H4 (cell line): ENCODE measurements around the gene SHC1. TPM values are rescaled to one million over a fixed set of nuclear protein-coding genes. Genes with fewer than 3 reads are reported as not detected.

Experiments used
- DNase-seq: peaks from one replicate; pipeline ENCODE4 v3.0.0-alpha.2; 2015; ENCODE audit warnings: low spot score
- total RNA-seq: library from RNA; depleted of rRNA; stranded (reverse); fragments of >200 nt; shearing (Covaris generic); gene quantifications from 2 replicates; pipeline ENCODE4 v1.2.3, GENCODE V29; 2014

The SHC1 gene
- total RNA-seq, 1 experiment from 2014 or later, result 163 TPM

- no peak for DNase-seq
Observed at GRCh38 chr1:154956544-154956941, 14.0 kb downstream of the SHC1 start.

DNA sequence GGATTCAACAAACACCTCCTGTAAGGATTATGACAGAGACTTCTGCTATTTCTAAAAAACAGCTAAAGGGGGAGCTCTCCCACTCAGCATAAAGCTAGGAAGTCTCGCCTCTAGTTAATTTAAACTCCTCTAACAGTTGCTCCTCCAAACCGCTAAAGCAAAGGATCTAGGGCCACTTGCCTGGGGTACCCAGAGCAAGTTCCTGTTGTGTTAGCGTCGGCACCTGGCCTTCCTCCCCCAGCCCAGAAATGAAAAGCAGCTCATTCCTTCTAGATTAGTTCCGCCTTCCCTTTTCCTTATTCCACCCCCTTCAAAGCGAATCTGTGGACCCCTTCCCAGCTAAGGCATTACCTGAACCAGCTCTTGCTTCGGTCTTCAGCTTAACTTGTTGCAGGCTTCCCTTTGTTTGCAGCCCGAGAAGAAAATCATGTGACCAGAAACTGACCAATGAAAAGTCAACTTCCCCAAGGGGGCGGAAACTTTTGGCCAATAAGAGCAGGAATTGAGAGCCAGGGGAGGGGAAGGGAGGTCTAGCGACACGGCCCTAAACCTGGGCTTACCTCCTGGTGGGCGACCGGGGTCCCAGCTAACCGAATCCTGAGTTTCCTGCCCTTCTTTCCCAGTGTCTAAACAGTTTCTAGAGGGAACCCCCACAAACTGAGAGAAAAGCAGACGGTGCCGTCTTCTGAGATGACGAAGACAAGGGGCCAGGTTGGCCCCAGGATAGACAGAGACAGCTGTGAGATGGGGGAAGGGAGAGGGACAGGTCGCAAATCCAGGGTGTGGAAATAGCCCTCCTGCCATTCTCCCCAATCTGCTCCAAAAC, 14.6 kb downstream of the SHC1 start, which contains the start of gene PBXIP1:
Gene PBXIP1 (minus strand): TSS at position 382 of the 826 bp plus-strand sequence. CDS start 2,378 bp downstream, outside the sequence.
- peak; percentile 80 for DNase-seq

- peak; percentile 46 for DNase-seq
Observed at GRCh38 chr1:154955039-154955717, 15.4 kb downstream of the SHC1 start.

DNA sequence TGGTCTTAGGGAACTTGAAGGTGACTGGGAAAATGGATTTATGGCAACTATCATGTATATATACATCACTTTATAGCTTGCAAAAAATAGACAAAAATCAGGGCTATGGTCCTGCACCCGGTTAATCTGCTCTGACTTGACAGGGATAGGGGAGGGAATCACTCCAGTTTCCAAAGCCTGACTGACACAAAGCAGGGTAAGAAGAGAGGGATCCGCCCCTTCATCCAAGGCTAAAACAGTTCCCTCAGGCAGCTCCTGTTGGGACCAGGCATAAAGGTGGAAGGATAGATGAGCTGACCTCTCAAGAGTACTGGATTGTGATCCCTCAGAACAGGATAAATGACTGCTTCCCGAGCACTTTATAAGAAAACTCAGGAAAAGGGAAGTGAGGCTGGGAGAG, 16.0 kb downstream of the SHC1 start:
- DNase-seq, result no peak

GRCh38 chr1:154953611-154954038, 16.9 kb downstream of the SHC1 start:
- no peak for DNase-seq

DNA sequence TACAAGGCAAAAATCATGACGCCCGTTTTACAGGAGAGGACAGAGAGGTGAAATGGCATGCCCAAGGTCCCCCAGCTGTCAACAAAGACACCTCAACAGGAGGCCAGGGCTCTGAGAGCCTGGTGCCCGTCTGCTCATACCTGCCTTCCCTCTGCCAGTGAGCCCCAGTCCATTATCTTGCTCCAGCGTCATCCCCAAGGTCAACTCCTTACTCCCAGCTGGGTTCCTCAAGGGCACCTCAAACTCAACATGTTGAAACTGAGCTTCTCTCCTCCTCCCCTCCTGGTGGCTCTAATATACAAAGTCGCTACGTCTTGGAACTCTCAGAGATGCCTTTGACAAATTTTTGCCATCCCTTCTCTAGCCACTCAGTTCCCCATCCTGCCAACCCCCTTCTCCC, 17.9 kb downstream of the SHC1 start:
- no peak for DNase-seq

DNA sequence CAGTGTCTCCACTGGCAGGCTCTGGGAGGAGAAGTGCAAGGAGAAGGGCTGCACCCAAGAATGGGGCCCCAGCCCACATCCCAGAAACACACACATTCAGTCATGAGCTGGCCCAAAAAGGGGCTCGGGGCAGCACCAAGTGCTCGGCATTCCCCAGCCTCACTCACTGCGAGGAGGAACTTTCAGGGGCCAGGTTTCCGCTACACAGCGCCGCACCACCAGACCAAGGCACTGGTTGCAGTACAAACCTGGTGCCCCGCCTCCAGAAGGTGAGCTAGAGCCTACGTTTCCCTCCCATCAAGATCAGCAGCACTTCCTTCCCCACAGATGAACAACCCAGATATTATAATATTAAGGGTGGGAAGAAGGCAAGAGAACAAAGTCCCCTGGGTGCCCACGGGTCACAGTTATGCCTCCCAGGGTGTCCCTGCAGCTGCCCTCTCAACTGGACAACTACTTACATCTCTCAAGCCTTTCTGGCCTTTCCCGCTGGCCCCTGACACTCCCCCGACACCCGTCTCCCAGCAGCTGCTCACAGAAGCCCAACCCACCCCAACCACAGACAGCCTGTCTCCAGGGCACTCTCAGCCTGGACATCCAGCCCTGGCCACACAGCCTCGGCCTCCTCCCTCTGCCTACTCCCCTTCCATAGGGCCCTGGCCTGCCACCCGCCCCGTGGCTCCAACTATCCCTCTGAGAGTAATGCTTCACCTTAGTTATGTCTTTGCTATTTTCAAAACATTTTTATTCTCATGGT, 18.5 kb downstream of the SHC1 start:
- no peak for DNase-seq

- no peak for DNase-seq
Observed at GRCh38 chr1:154948079-154948478, 22.5 kb downstream of the SHC1 start.

GRCh38 chr1:154945962-154946850, 24.3 kb downstream of the SHC1 start:
- no peak for DNase-seq

GRCh38 chr1:154945160-154945961, 25.2 kb downstream of the SHC1 start:
- DNase-seq, result no peak

- DNase-seq, result no peak
Observed at GRCh38 chr1:154944401-154945159, 26.0 kb downstream of the SHC1 start.

GRCh38 chr1:154943649-154944400, 26.7 kb downstream of the SHC1 start:
- DNase-seq, result no peak

GRCh38 chr1:154941333-154942013, 29.1 kb downstream of the SHC1 start:
- no peak for DNase-seq

- no peak for DNase-seq
Observed at GRCh38 chr1:154940651-154941194, 29.8 kb downstream of the SHC1 start.

GRCh38 chr1:154940213-154940560, 30.4 kb downstream of the SHC1 start:
- DNase-seq, result no peak

GRCh38 chr1:154938604-154939399, 31.7 kb downstream of the SHC1 start:
- DNase-seq, result no peak

DNA sequence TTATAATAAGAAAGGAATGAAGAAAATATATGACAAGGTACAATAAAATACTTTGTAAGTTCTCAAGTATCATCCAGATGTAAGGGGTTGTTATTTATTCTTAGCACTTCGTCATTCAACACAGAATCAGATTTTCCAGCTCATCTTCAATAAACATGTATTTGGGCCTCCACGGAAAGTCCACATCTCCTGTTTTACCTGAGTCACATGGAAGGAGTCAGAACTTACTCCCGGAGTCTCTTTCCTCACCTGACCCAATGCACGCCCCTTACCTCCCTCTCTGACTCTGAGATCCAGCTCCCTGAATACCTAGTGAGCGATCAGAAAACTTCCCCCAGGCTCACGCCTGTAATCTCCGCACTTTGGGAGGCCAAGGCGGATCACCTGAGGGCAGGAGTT, 32.6 kb downstream of the SHC1 start:
- DNase-seq, result no peak
